VCaP (cell line): Measurements from ENCODE around the gene SMOC1.

Source experiments
- H3K27ac ChIP-seq: fragments of 450-650 bp; 2 replicates; pipeline ENCODE4 v1.5.1; 2017
- TF ChIP-seq, protein P1 (sequence below): fragments of 450-650 bp; conservative IDR thresholded peaks from 2 replicates; pipeline ENCODE4 v1.5.1; 2017; ENCODE audit warnings: mild to moderate bottlenecking, moderate library complexity

Gene SMOC1

DNA sequence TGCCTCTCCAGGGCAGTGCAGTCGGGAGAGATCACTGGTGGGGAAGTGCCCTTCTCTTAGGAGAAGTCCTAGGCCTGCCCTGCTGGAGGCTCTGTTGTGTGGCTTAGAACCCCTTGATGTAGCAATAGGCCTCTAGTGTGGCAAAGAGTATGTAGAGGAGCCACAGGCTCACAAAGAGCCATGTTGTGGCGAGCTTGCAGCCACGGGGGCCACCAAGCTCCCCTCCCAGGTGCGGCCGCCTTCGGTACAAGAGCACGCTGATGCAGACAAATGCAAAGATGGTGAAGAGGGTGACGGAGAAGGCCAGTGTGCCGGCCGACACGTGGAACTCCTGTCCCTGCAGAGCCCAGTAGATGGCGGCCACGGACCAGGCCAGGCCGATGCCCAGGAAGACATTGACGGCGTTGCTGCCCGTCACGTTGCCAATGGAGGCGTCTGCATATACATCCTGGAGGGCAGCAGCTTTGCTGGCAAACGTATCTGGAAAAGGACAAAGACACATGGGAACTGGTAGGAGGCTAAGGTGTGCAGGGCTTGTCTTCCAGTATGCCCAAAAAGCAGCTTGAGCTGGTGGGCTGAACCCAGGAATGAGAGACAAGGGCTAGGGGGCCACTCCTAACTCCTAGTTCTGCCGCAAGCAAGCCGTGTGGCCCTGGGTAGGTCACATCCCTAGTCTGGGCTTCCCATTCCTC lies 166.8 kb downstream of the SMOC1 start:
- no peak overlapping the region; the same call in 1 of the 2 replicates for H3K27ac ChIP-seq
- TF ChIP-seq, protein P1, sequence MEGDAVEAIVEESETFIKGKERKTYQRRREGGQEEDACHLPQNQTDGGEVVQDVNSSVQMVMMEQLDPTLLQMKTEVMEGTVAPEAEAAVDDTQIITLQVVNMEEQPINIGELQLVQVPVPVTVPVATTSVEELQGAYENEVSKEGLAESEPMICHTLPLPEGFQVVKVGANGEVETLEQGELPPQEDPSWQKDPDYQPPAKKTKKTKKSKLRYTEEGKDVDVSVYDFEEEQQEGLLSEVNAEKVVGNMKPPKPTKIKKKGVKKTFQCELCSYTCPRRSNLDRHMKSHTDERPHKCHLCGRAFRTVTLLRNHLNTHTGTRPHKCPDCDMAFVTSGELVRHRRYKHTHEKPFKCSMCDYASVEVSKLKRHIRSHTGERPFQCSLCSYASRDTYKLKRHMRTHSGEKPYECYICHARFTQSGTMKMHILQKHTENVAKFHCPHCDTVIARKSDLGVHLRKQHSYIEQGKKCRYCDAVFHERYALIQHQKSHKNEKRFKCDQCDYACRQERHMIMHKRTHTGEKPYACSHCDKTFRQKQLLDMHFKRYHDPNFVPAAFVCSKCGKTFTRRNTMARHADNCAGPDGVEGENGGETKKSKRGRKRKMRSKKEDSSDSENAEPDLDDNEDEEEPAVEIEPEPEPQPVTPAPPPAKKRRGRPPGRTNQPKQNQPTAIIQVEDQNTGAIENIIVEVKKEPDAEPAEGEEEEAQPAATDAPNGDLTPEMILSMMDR: peak; percentile 96

- peak overlapping the region; percentile 51 for H3K27ac ChIP-seq
These were observed 168.5 kb downstream of the SMOC1 start for GRCh38 chr14:70047598-70048312.

DNA sequence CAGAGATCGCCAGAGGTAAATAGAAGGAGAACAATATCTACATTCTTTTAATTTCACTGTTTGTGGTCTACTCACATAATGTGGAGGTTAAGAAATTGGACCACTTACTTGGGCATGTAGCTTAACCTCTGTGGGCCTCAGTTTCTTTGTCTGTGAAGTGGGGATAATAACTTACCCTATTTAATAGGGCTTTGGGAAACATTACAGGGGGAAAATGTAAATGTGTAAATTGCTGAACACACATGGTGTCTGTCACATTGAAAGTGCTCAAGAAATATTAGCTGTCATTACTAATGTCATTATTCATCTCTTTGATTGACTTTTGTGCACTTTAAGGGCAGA lies 169.1 kb downstream of the SMOC1 start:
- TF ChIP-seq, protein P1: no peak
- H3K27ac ChIP-seq: peak overlapping the region; percentile 51

More at GRCh38 chr14:70047598-70048312, 168.5 kb downstream of the SMOC1 start:
- TF ChIP-seq, protein P1: no peak

DNA sequence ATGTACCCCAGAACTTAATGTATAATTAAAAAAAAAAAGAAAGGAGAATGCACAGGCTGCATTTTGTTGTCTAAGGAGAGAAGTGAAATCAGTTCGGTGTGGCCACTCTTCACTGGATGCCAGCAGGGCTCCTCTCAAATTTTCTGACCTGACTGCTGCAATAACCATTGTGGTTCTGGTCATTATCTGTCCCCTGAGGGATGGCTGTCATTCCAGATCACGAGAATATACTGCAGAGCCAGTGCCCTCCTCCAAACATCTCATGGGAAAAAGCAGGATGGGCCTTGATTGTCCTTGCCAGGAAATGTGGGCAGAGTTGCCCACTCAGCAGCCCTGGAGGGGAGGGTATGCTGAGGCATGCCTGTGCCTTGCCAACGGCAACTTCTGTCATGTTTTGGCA lies 170.4 kb downstream of the SMOC1 start:
- H3K27ac ChIP-seq: no peak overlapping the region; the same call in 1 of the 2 replicates

GRCh38 chr14:70050136-70050535 lies 170.9 kb downstream of the SMOC1 start:
- TF ChIP-seq, protein P1: no peak
- H3K27ac ChIP-seq: no peak overlapping the region

More for the DNA sequence above, 170.4 kb downstream of the SMOC1 start:
- TF ChIP-seq, protein P1: no peak

GRCh38 chr14:70052990-70053389 lies 173.8 kb downstream of the SMOC1 start:
- TF ChIP-seq, protein P1: no peak
- no peak overlapping the region for H3K27ac ChIP-seq

DNA sequence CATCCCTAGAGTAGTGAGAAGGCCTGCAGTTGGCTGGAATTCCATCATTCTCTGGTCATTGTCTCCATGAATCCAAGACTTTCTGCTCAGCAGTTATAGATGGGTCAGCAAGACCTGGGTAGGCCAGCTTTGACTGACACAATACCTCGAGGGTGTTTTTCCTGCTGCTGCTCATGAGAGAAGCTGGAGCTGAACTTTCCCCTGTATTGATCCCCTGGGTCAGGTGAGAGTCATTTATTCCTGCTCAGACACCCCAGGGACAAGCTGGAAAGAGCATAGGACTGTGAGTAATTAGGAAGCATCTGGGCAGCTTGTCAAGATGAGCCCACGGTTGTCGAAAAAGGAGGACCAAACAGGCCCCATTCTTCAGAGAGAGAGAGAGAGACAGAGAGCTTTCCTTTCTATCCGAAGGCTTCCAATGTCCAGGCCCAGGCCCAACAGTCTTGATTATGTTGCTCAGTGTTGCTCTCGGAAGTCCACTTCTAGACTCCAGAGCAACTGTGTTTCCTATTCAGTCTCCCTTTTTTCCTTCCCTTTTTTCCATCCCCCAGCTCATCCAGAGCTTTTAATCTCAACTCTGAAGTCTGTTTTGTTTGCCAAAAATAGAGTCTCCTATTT lies 178.4 kb downstream of the SMOC1 start:
- no peak overlapping the region for H3K27ac ChIP-seq
- TF ChIP-seq, protein P1: no peak
